Measurements from ENCODE around the gene CACNA1D.

The CACNA1D gene

DNA sequence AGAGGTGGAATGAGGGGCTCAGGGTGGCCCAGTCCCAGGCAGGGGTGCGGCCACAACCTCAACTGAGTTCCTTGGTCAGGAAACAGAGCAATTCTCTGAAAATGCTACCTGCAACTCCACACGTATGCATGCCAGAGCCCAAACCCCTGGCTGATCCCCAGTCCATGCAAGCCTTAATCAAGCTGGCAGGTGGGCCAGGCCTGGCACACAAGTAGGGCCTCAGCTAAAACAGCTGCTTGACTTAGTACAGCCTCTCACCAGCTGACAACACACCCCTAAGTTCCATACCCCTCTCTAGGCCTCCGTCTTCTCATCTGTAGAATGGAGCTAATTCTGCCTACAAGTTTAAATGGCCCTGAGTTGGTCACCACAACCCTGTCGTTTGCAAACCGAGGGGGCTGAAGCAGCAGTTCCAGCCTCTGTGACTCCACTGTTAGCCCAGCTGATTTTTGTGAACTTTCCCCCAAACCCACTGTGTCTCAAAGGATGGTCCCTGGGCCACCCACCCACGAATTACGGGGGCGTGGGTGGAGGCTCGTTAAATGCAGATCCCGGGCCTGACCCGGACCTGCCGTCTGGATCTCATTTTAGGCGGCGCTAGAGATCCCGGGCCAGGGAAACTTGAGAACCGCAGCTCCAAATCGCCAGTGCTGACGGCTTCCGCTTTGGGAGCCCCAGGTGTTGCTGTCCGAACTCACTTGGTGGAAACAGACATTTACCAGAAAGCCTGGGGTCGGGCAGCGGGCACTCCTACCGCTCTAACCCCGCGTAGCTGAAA, 350.9 kb downstream of the CACNA1D start:
- no peak for DNase-seq (ENCODE audit: low read depth in 2 of 2)

GRCh38 chr3:53845881-53846133, 351.4 kb downstream of the CACNA1D start:
- DNase-seq (ENCODE audit: low read depth in 2 of 2): no peak

DNA sequence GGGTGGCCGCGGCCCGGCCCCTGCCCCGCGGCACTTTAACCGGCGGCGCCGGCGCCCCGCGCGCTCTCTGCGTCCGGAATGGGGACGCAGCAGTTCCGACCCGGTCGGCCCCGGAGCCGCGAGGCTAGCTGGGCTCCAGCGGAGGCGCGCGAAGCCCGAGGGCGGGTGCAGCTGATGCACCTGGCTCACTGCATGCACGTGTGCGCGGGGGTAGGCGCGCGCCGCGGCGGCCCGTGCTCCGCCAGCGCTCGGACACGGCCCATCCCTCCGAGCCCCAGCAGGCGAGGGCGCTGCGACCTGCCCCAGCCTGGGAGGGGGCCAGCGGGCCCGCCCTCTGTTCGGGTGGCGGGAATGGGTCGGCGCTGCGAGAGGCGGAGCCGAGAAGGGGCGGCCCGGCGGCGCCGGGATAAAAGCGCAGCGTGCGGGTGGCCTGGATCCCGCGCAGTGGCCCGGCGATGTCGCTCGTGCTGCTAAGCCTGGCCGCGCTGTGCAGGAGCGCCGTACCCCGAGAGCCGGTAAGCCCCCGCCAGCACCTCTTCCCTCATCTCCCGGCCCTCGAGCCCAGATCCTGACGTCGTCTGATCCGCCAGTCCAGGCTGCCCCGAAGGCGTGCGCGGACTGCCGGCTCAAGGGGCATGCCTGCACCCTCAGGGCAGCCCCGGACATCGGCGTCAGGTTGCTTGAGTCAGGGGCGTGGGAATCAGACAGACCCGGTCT, 351.9 kb downstream of the CACNA1D start, which contains the start of the genes CHDH and IL17RB:
TSS of gene CHDH (minus strand) at position 286 of the 717 bp plus-strand sequence. CDS start 22,411 bp downstream, outside the sequence.
TSS of gene IL17RB (plus strand) at position 435 of the 717 bp plus-strand sequence. CDS start at position 456, 21 bp downstream.
- peak; percentile 12 to 19 for DNase-seq (ENCODE audit: low read depth in 2 of 2)

- no peak for DNase-seq (ENCODE audit: low read depth in 2 of 2)
Observed at GRCh38 chr3:53846851-53847155, 352.4 kb downstream of the CACNA1D start.

DNA sequence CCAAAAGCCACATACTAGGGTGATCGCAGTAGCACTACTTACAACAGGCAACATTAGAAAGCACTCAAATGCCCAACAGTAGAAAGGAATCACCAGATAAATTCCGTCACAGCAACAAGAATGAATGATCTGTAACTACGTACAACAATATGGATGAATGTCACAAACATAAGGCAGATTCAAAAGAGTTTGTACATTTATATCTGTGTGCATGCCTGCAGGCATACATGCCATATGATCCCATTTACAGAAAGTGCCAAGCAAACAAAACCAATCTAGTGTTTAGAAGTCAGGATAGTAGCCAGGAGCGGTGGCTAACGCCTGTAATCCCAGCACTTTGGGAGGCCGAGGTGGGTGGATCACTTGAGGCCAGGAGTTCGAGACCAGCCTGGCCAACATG, 355.5 kb downstream of the CACNA1D start:
- DNase-seq (ENCODE audit: low read depth in 2 of 2): no peak

- DNase-seq (ENCODE audit: low read depth in 2 of 2): no peak
Observed at GRCh38 chr3:53850895-53851294, 356.5 kb downstream of the CACNA1D start.

- DNase-seq (ENCODE audit: low read depth in 2 of 2): no peak
Observed at GRCh38 chr3:53856964-53857363, 362.6 kb downstream of the CACNA1D start.

GRCh38 chr3:53858096-53858741, 363.8 kb downstream of the CACNA1D start:
- DNase-seq (ENCODE audit: low read depth in 2 of 2): no peak

GRCh38 chr3:53859178-53859577, 364.8 kb downstream of the CACNA1D start:
- no peak for DNase-seq (ENCODE audit: low read depth in 2 of 2)

DNA sequence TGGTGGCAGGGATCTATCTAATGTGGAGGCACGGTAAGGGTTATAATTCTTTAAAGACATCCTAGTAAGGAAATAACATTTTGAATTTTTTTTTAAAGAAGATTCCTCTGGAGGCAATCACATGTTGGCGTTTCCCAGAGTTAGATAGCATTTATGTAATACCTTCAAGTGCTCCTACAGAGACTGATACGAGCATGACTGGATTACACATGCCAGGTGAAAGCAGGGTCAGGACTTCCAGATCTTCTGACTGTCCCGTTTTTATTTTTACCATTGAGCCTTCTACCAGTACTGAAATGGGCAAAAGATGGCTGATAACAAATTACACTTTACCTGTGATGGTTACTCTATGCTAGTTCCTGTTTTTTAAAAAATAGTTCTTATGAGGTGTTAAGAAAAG, 365.8 kb downstream of the CACNA1D start:
- no peak for DNase-seq (ENCODE audit: low read depth in 2 of 2)

GRCh38 chr3:53862241-53862640, 367.8 kb downstream of the CACNA1D start:
- DNase-seq (ENCODE audit: low read depth in 2 of 2): no peak

GRCh38 chr3:53863145-53863544, 368.7 kb downstream of the CACNA1D start:
- DNase-seq (ENCODE audit: low read depth in 2 of 2): no peak

Data from stimulated activated CD4-positive, alpha-beta T cell treated with anti-CD3 and anti-CD28 coated beads, Interleukin-4, amount 100 ng/mL, for 48 hours (primary cell).